HUES6 (cell line): ENCODE results near the gene FGF22.

ENCODE experiments used
- H3K27ac ChIP-seq: 2 replicates; pipeline ENCODE4 v1.7.0; 2013; ENCODE audit warnings: low read depth, mild to moderate bottlenecking, low read length, inconsistent platforms
- H3K27me3 ChIP-seq: 2 replicates; pipeline ENCODE4 v1.6.1; 2013; ENCODE audit warnings: low read length; ENCODE audit not compliant: control insufficient read depth, insufficient read depth
- H3K36me3 ChIP-seq: 2 replicates; pipeline ENCODE4 v1.6.1; 2013; ENCODE audit warnings: low read length; ENCODE audit not compliant: control insufficient read depth, insufficient read depth
- H3K4me1 ChIP-seq: 2 replicates; pipeline ENCODE4 v1.6.1; 2013; ENCODE audit warnings: low read length; ENCODE audit not compliant: control insufficient read depth, insufficient read depth
- H3K4me3 ChIP-seq: 2 replicates; pipeline ENCODE4 v1.5.1; 2013; ENCODE audit warnings: low read depth, low read length
- H3K9ac ChIP-seq: one replicate; pipeline ENCODE4 v1.6.1; 2013; ENCODE audit warnings: mild to moderate bottlenecking, low read length
- H3K9me3 ChIP-seq: 2 replicates; pipeline ENCODE4 v1.6.1; 2013; ENCODE audit warnings: low read depth, low read length; ENCODE audit not compliant: control insufficient read depth, insufficient read depth

The FGF22 gene

DNA sequence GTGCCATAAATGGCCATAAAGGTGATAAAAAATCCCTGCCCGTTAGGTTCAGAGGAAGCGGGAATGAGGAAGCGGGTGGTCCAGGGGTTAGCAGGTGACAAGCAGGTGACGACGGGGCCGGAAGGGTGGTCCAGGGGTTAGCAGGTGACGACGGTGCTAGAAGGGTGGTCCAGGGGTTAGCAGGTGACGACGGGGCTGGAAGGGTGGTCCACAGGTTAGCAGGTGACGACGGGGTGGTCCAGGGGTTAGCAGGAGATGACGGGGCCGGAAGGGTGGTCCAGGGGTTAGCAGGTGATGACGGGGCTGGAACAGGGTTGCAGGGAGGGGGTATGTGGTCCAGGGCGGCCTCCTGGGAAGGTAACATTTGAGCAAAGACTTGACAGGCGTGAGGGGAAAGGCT, 49.3 kb downstream of the FGF22 start:
- H3K9me3 ChIP-seq = no peaks in the 10 kb centered on the region
- no peaks in the 10 kb centered on the region for H3K27me3 ChIP-seq
- no peak overlapping the region for H3K9ac ChIP-seq
- no peaks in the 10 kb centered on the region for H3K4me1 ChIP-seq
- H3K36me3 ChIP-seq = no peaks in the 10 kb centered on the region
- no peak overlapping the region for H3K27ac ChIP-seq
- H3K4me3 ChIP-seq = no peak overlapping the region

DNA sequence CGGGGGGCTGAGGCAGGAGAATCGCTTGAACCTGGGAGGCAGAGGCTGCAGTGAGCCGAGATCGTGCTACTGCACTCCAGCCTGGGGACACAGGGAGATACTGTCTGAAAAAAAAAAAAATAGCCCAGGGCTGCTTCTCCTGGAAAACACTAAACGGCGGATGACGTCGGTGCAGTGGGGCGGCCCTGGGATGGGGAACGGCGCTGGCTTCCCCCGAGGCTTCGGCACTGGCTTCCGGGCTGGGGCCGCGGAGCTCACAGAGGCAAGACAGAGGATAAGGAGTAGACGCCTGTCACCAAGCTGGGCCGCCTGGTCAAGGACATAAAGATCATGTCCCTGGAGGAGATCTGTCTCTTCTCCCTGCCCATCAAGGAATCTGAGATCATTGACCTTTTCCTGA, 50.5 kb downstream of the FGF22 start:
- no peaks in the 10 kb centered on the region for H3K9me3 ChIP-seq
- no peak overlapping the region for H3K4me3 ChIP-seq
- no peaks in the 10 kb centered on the region for H3K27me3 ChIP-seq
- no peaks in the 10 kb centered on the region for H3K36me3 ChIP-seq
- H3K4me1 ChIP-seq = no peaks in the 10 kb centered on the region
- H3K27ac ChIP-seq = no peak overlapping the region
- H3K9ac ChIP-seq = no peak overlapping the region
